Activated CD8-positive, alpha-beta memory T cell treated with anti-CD3 and anti-CD28 coated beads for 48 hours (primary cell): ENCODE results near the gene SNX7.

ENCODE experiments used
- DNase-seq, 3 experiments: peaks; one replicate each; pipeline ENCODE4 v3.0.0-alpha.2; 2020; ENCODE audit warnings: low read depth in 2 of 3, low spot score in 2 of 3

SNX7 gene

DNA sequence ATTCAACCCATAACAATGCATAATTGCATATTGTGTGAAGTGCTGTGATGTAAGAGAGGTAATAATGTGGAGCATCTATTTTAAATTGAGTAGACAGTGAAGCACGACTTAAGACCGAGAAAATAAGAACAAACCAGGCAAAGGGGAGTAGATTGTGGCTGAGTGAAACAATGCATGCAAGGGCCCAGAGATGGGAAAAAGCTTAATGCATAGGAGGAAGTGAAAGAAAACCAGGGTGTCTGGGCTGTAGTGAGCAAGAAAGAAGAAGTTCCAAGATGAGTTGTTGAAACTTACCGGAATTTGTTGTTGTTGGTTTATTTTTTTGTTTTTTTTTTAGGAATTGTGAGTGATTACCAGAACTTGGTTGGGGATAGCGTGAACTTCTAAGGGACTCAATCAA lies 104.7 kb downstream of the SNX7 start:
- no peak for DNase-seq

DNA sequence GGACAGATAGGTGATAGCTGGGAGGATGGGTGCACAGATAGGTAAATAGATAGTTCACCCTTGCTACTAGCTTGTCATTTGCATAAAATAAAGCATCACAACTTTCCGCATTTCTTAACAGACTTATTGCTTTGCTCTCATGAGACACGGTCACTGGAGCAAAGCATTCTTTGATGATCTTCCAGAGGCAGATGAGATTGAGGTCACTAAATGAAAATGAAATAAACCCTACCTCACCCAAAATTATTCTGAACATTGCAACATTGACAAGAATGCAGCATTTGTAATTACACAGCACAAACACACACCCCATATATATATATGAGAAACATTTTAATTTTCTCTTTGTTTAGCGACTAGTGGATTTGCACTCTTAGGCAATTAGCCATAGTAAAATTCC lies 107.6 kb downstream of the SNX7 start:
- no peak for DNase-seq

DNA sequence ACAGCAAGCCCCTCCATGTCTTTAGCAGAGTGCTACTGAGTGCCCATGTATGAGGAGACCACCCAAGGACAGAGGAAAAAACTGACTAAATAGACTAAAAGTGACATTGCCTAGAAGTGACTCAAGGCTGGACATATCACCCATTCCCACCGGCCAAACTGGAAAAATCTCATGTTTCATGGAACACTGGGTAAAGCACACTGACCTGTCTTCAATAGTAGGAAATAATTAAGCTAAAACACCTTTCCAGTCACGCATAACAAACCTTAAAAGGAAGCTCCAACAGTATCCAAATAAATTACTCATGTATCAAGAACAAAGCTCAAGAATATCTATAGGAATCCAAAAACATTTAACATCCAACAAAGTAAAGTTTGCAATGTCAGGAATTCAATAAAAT lies 120.4 kb downstream of the SNX7 start:
- DNase-seq, result no peak

DNA sequence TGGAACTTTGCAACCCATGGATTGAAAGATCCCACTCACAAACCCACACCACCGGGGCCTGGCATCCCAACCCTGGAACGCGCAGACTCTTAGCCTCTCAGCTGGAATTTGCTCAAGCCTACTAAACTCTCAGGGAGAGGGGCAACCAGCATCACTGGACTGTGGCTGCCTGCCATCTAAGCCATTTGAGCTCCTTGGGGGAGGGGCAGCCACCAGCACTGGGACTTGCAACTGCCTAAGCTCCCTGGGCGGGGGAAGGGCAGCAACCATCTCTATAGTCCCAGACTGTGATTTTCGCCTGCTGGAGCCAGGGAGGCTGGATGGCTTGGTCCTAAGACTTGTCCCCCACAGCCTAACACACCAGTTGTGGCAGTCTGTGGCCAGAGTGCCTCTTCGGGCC lies 122.3 kb downstream of the SNX7 start:
- DNase-seq, result no peak

DNA sequence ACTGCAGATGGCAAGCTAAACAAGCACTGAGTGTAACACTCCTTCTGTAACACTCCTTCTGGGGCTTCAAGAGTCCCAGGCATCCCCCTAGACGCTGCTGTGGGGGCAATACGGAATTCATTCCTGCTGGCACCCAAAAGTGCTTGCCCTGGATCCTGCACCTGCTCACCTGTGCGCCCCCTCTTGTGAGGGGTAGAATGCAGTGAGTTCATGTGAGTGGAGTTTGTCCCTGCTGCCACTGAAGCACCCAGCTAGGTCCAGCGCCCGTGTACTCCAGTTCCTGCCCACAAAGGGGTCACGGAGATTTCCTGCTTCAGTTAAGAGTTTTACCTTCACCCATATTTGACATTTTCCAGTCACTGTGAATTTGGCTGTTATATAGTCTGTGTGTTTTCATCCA lies 130.0 kb downstream of the SNX7 start:
- DNase-seq, result no peak

DNA sequence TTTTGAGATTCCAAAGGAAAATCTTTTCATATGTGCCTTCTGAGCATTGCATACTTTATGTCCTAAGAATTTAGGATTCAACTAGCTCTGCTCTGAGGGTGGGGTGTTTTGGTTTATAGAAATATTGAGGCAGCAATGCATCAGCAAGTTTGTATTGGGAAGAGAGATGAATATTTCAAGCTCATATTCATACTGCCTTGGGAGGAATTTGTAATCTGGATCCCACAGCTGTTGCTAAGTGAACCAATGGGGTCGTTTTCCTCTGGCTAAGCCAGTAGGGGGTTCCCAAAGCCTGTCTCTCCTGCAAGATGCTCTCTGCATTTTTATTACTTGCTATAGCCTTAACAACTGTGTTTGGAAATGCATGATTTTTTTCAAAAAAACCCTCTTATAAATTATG lies 130.6 kb downstream of the SNX7 start:
- no peak for DNase-seq

DNA sequence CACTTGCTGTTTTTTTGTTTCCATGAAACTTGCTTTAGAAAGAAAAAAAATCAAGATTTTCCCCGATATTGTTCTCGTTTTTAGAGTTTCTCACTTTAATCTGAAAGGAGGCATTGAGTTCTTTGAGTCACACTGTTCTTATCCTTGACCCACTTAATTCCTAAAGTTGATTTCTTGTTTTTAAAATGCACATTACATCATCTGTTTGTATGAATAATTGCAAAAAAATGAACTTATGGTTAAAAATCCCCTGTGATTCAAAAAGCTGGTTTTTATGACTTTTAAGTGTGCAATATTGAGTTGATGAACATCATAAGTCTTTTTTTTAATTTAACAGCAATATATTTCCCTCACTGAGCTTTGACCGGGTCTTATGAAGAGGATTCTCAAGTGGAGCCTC lies 131.6 kb downstream of the SNX7 start:
- no peak for DNase-seq

DNA sequence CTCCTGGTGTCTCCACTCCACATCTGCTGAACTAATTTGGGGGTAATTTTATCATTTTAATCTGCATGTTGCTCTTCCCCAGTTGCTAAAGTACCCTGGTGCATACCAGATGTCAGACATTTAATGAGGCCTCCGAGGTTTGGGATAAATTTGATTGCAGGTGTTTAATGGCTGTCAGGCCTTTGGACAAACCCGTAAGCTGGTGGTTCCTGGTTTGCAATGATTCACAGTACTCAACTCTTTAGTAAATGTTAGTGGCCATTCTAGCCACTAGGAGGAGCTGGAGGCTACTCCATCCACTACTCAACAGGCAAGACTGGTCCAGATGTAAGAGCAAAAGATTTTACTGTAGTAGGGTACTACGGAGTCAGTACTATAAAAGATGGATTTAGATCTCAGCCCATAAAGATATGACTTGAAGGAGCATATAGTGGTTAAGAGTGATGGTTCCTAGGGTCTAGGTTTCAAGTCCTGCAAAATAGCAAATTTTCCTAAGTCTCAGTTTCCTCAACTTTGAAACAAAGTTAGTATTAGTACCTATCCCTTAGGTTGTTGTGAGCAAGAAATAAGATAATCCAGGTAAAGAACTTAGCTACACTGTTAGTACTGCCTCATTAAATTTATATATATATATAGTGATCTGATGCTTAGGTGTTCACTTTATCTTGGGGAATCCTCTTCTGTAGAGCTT lies 132.8 kb downstream of the SNX7 start:
- peak in 1 of 3 experiments; percentile 0 for DNase-seq

DNA sequence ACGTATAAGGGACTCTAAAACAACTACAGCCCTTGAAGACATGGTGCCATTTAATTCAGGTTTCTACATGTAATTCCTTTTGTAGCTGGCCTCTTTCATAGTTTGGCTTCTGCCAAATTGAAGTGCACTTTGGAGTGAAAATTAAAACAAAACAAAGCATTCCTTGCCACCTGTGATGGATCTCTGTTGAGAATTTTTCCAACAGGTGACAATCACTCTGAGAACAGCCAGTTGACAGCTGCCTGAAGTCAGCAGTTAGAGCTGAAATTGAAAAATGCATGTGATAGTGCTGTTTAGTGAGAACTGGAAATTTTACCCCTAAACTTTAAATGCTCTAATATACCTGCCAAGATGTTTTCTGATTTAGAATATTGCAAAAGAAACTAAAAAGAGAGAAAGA lies 134.5 kb downstream of the SNX7 start:
- no peak for DNase-seq

DNA sequence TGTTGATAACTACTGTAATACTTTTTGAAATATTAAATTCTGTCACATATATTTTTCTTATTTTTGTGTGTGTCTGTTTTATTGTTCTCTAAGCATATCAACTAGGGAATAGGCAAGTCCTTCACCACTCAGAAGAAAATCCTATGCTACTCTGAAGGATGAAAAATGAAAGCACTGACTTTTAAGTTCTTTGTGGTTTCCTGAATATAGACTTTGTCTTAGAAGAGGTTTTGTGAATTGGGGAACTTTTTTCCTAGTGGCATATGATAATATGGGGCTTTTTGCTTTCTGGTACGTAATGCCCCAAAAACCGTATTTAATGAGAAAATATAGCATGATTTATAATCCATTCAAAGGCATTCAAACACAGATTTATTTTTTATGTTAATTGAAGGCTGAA lies 136.0 kb downstream of the SNX7 start:
- DNase-seq, result no peak
